Measurements from ENCODE around the gene FCGBP.
"Not testable (repeated sequence)": the region's sequence is repeated elsewhere in the genome, so short reads cannot be mapped to it uniquely, and the experiment has no call there.

The FCGBP gene

GRCh38 chr19:39887456-39887951 is 46.9 kb downstream of the FCGBP start:
- DNase-seq, result not testable (repeated sequence)

GRCh38 chr19:39885821-39886554 is 48.4 kb downstream of the FCGBP start:
- DNase-seq, result not testable (repeated sequence)

GRCh38 chr19:39884721-39885120 is 49.7 kb downstream of the FCGBP start:
- not testable (repeated sequence) for DNase-seq

All from SHP77 treated with DMSO at 0.1 percent for 48 hours (cell line).